Measurements from ENCODE around the gene NMNAT3. TPM values are rescaled to one million over a fixed set of nuclear protein-coding genes. Genes with fewer than 3 reads are reported as not detected.

Gene NMNAT3
- 1 to 10 TPM; 1.1 to 2.3 TPM for total RNA-seq

GRCh38 chr3:139677388-139678155 is at the start of gene NMNAT3:
NMNAT3 (minus strand) TSS chr3:139677972; CDS start chr3:139627724, 50,248 bp downstream.
- Mint-ChIP-seq H3K9me3 (no peaks in the 10 kb centered on the region), H3K27ac (no peak within 1 kb of the TSS), H3K4me1 (ENCODE audit: low read depth) (peaks cover 7% of the 10 kb centered on the region), H3K4me3 (peak within 1 kb of the TSS; percentile 76), H3K27me3 (peaks cover 13% of the 10 kb centered on the region), H3K36me3 (no peaks in the 10 kb centered on the region)
- CTCF ChIA-PET, result no interaction called here
- POLR2A ChIA-PET, result no interaction called here
- intact Hi-C loops (cut with micrococcal nuclease), result loop anchor here (5.0 kb wide), 1 partner anchor 1265 kb away; the partner anchor contains the start of gene SLC25A36
- DNase-seq, result peak; percentile 86

- DNase-seq, result no peak
- no peaks in the 10 kb centered on the region for H3K36me3 Mint-ChIP-seq
- no peaks in the 10 kb centered on the region for H3K9me3 Mint-ChIP-seq
- H3K27me3 Mint-ChIP-seq, result peaks cover 8% of the 10 kb centered on the region
- no peak overlapping the region for H3K4me3 Mint-ChIP-seq
- CTCF ChIA-PET, result no interaction called here
- POLR2A ChIA-PET, result no interaction called here
- intact Hi-C loops (cut with micrococcal nuclease), result no loop called here
- no peak overlapping the region for H3K27ac Mint-ChIP-seq
- H3K4me1 Mint-ChIP-seq (ENCODE audit: low read depth), result no peaks in the 10 kb centered on the region
Observed at GRCh38 chr3:139721370-139721769, 43.6 kb upstream of the NMNAT3 start.

- no peak overlapping the region for H3K27ac Mint-ChIP-seq
- POLR2A ChIA-PET, result no interaction called here
- H3K4me3 Mint-ChIP-seq, result no peak overlapping the region
- H3K4me1 Mint-ChIP-seq (ENCODE audit: low read depth), result no peaks in the 10 kb centered on the region
- peaks cover 3% of the 10 kb centered on the region for H3K27me3 Mint-ChIP-seq
- DNase-seq, result no peak
- H3K36me3 Mint-ChIP-seq, result no peaks in the 10 kb centered on the region
- intact Hi-C loops (cut with micrococcal nuclease), result no loop called here
- no peaks in the 10 kb centered on the region for H3K9me3 Mint-ChIP-seq
- CTCF ChIA-PET, result no interaction called here
Observed at GRCh38 chr3:139718415-139718814, 40.6 kb upstream of the NMNAT3 start.

- intact Hi-C loops (cut with micrococcal nuclease), result no loop called here
- H3K4me3 Mint-ChIP-seq, result no peak overlapping the region
- peaks cover 3% of the 10 kb centered on the region for H3K27me3 Mint-ChIP-seq
- DNase-seq, result no peak
- H3K9me3 Mint-ChIP-seq, result no peaks in the 10 kb centered on the region
- H3K4me1 Mint-ChIP-seq (ENCODE audit: low read depth), result no peaks in the 10 kb centered on the region
- POLR2A ChIA-PET, result no interaction called here
- CTCF ChIA-PET, result no interaction called here
- no peaks in the 10 kb centered on the region for H3K36me3 Mint-ChIP-seq
- no peak overlapping the region for H3K27ac Mint-ChIP-seq
Observed at GRCh38 chr3:139716908-139717485, 39.2 kb upstream of the NMNAT3 start.

GRCh38 chr3:139715743-139716360 is 38.1 kb upstream of the NMNAT3 start:
- no peaks in the 10 kb centered on the region for H3K36me3 Mint-ChIP-seq
- ChIA-PET POLR2A (no interaction called here), CTCF (no interaction called here)
- H3K4me1 Mint-ChIP-seq (ENCODE audit: low read depth), result no peaks in the 10 kb centered on the region
- no peaks in the 10 kb centered on the region for H3K9me3 Mint-ChIP-seq
- H3K4me3 Mint-ChIP-seq, result no peak overlapping the region
- intact Hi-C loops (cut with micrococcal nuclease), result no loop called here
- peaks cover 2% of the 10 kb centered on the region for H3K27me3 Mint-ChIP-seq
- DNase-seq, result no peak
- H3K27ac Mint-ChIP-seq, result no peak overlapping the region

GRCh38 chr3:139715166-139715565 is 37.4 kb upstream of the NMNAT3 start:
- H3K36me3 Mint-ChIP-seq, result no peaks in the 10 kb centered on the region
- H3K9me3 Mint-ChIP-seq, result no peaks in the 10 kb centered on the region
- H3K27ac Mint-ChIP-seq, result no peak overlapping the region
- H3K4me3 Mint-ChIP-seq, result no peak overlapping the region
- ChIA-PET POLR2A (no interaction called here), CTCF (no interaction called here)
- DNase-seq, result no peak
- H3K4me1 Mint-ChIP-seq (ENCODE audit: low read depth), result no peaks in the 10 kb centered on the region
- intact Hi-C loops (cut with micrococcal nuclease), result no loop called here
- peaks cover 5% of the 10 kb centered on the region for H3K27me3 Mint-ChIP-seq

GRCh38 chr3:139710212-139710611 is 32.4 kb upstream of the NMNAT3 start:
- Mint-ChIP-seq H3K27me3 (peaks cover 5% of the 10 kb centered on the region), H3K9me3 (no peaks in the 10 kb centered on the region), H3K27ac (no peak overlapping the region), H3K4me3 (no peak overlapping the region), H3K36me3 (no peaks in the 10 kb centered on the region), H3K4me1 (ENCODE audit: low read depth) (no peaks in the 10 kb centered on the region)
- DNase-seq, result no peak
- intact Hi-C loops (cut with micrococcal nuclease), result no loop called here
- ChIA-PET POLR2A (no interaction called here), CTCF (no interaction called here)

- DNase-seq, result no peak
- Mint-ChIP-seq H3K4me1 (ENCODE audit: low read depth) (no peaks in the 10 kb centered on the region), H3K4me3 (no peak overlapping the region), H3K36me3 (no peaks in the 10 kb centered on the region), H3K9me3 (no peaks in the 10 kb centered on the region), H3K27ac (no peak overlapping the region), H3K27me3 (peaks cover 6% of the 10 kb centered on the region)
- CTCF ChIA-PET, result no interaction called here
- POLR2A ChIA-PET, result no interaction called here
- intact Hi-C loops (cut with micrococcal nuclease), result no loop called here
Observed at GRCh38 chr3:139705631-139706030, 27.9 kb upstream of the NMNAT3 start.

GRCh38 chr3:139696314-139696604 is 18.5 kb upstream of the NMNAT3 start:
- Mint-ChIP-seq H3K4me3 (no peak overlapping the region), H3K36me3 (no peaks in the 10 kb centered on the region), H3K27ac (no peak overlapping the region), H3K27me3 (no peaks in the 10 kb centered on the region), H3K9me3 (no peaks in the 10 kb centered on the region), H3K4me1 (ENCODE audit: low read depth) (no peaks in the 10 kb centered on the region)
- ChIA-PET CTCF (no interaction called here), POLR2A (interaction anchor here (0.6 kb wide), 1 partner anchor 510 kb away, joined by 3 read pairs; no protein-coding TSS in a partner anchor)
- no peak for DNase-seq
- intact Hi-C loops (cut with micrococcal nuclease), result no loop called here

- no peak overlapping the region for H3K4me3 Mint-ChIP-seq
- no peak for DNase-seq
- intact Hi-C loops (cut with micrococcal nuclease), result no loop called here
- H3K27ac Mint-ChIP-seq, result no peak overlapping the region
- no peaks in the 10 kb centered on the region for H3K36me3 Mint-ChIP-seq
- no peaks in the 10 kb centered on the region for H3K27me3 Mint-ChIP-seq
- H3K9me3 Mint-ChIP-seq, result no peaks in the 10 kb centered on the region
- no peaks in the 10 kb centered on the region for H3K4me1 Mint-ChIP-seq (ENCODE audit: low read depth)
- CTCF ChIA-PET, result no interaction called here
- POLR2A ChIA-PET, result interaction anchor here (0.6 kb wide), 1 partner anchor 511 kb away, joined by 3 read pairs; no protein-coding TSS in a partner anchor
Observed at GRCh38 chr3:139695426-139696313, 17.9 kb upstream of the NMNAT3 start.

- CTCF ChIA-PET, result no interaction called here
- H3K4me1 Mint-ChIP-seq (ENCODE audit: low read depth), result no peaks in the 10 kb centered on the region
- no peaks in the 10 kb centered on the region for H3K27me3 Mint-ChIP-seq
- POLR2A ChIA-PET, result no interaction called here
- no peak overlapping the region for H3K27ac Mint-ChIP-seq
- no peak for DNase-seq
- no peaks in the 10 kb centered on the region for H3K36me3 Mint-ChIP-seq
- no peak overlapping the region for H3K4me3 Mint-ChIP-seq
- H3K9me3 Mint-ChIP-seq, result no peaks in the 10 kb centered on the region
- intact Hi-C loops (cut with micrococcal nuclease), result no loop called here
Observed at GRCh38 chr3:139695007-139695406, 17.2 kb upstream of the NMNAT3 start.

GRCh38 chr3:139694542-139694941 is 16.8 kb upstream of the NMNAT3 start:
- intact Hi-C loops (cut with micrococcal nuclease), result no loop called here
- H3K4me3 Mint-ChIP-seq, result no peak overlapping the region
- no peaks in the 10 kb centered on the region for H3K36me3 Mint-ChIP-seq
- H3K9me3 Mint-ChIP-seq, result no peaks in the 10 kb centered on the region
- peaks cover 2% of the 10 kb centered on the region for H3K27me3 Mint-ChIP-seq
- ChIA-PET CTCF (no interaction called here), POLR2A (no interaction called here)
- DNase-seq, result no peak
- no peaks in the 10 kb centered on the region for H3K4me1 Mint-ChIP-seq (ENCODE audit: low read depth)
- H3K27ac Mint-ChIP-seq, result no peak overlapping the region

Measured in activated CD4-positive, alpha-beta memory T cell treated with anti-CD3 and anti-CD28 coated beads for 36 hours (primary cell).